ENCODE data around the gene DLEC1.

- TF ChIP-seq EZH2 (IDR thresholded peaks at IDR 0.05; ENCODE audit: insufficient read depth, poor library complexity, severe bottlenecking) = no peak
- TF ChIP-seq EZH2phosphoT487 (IDR thresholded peaks at IDR 0.05; ENCODE audit: insufficient read depth, low read depth) = no peak
Measured at GRCh38 chr3:38038447-38038911, 529 bp upstream of the DLEC1 start.
